GM18907 (cell line): ENCODE results near the gene CDKAL1.
"Not testable (repeated sequence)": the region's sequence is repeated elsewhere in the genome, so short reads cannot be mapped to it uniquely, and the experiment has no call there.

ENCODE experiments used
- ATAC-seq: cut with Tn5 transposase; IDR thresholded peaks from one replicate; pipeline ENCODE4 v1.9.1; 2021; ENCODE audit warnings: mild to moderate bottlenecking, moderate library complexity; ENCODE audit not compliant: unreplicated experiment

The CDKAL1 gene

GRCh38 chr6:21222656-21223055 is 688.4 kb downstream of the CDKAL1 start:
- ATAC-seq: no peak

GRCh38 chr6:21225912-21226311 is 691.7 kb downstream of the CDKAL1 start:
- ATAC-seq: no peak

GRCh38 chr6:21227486-21227885 is 693.2 kb downstream of the CDKAL1 start:
- ATAC-seq: no peak

GRCh38 chr6:21228411-21228810 is 694.2 kb downstream of the CDKAL1 start:
- no peak for ATAC-seq

GRCh38 chr6:21228876-21229460 is 694.7 kb downstream of the CDKAL1 start:
- ATAC-seq: no peak

GRCh38 chr6:21230536-21230935 is 696.3 kb downstream of the CDKAL1 start:
- ATAC-seq: no peak

GRCh38 chr6:21235162-21235561 is 700.9 kb downstream of the CDKAL1 start:
- ATAC-seq: no peak

- no peak for ATAC-seq
These were observed 704.0 kb downstream of the CDKAL1 start for GRCh38 chr6:21238208-21238607.

- ATAC-seq: no peak
These were observed 706.5 kb downstream of the CDKAL1 start for GRCh38 chr6:21240709-21241108.

GRCh38 chr6:21241231-21242130 is 707.2 kb downstream of the CDKAL1 start:
- ATAC-seq: no peak

GRCh38 chr6:21244897-21245470 is 710.7 kb downstream of the CDKAL1 start:
- ATAC-seq: no peak

- ATAC-seq: no peak
These were observed 711.2 kb downstream of the CDKAL1 start for GRCh38 chr6:21245488-21245887.

- no peak for ATAC-seq
These were observed 711.8 kb downstream of the CDKAL1 start for GRCh38 chr6:21246075-21246474.

GRCh38 chr6:21254460-21254859 is 720.2 kb downstream of the CDKAL1 start:
- not testable (repeated sequence) for ATAC-seq

- ATAC-seq: no peak
These were observed 721.9 kb downstream of the CDKAL1 start for GRCh38 chr6:21256197-21256596.

- ATAC-seq: no peak
These were observed 722.9 kb downstream of the CDKAL1 start for GRCh38 chr6:21257125-21257524.

- ATAC-seq: no peak
These were observed 724.4 kb downstream of the CDKAL1 start for GRCh38 chr6:21258665-21259064.

GRCh38 chr6:21259660-21260059 is 725.4 kb downstream of the CDKAL1 start:
- ATAC-seq: no peak

- ATAC-seq: no peak
These were observed 728.2 kb downstream of the CDKAL1 start for GRCh38 chr6:21262504-21262903.

- peak; percentile 53 for ATAC-seq
These were observed 729.5 kb downstream of the CDKAL1 start for GRCh38 chr6:21263531-21264287.
